K562 (cell line): ENCODE measurements around the gene TECPR1. TPM values are rescaled to one million over a fixed set of nuclear protein-coding genes. Genes with fewer than 3 reads are reported as not detected.

Experiments used
- ATAC-seq: fragments of 200-7000 bp; cut with Tn5 transposase; 3 replicates; pipeline ENCODE4 v1.9.1; 2020; ENCODE audit warnings: moderate library complexity
- BruUV-seq: library from RNA; stranded (reverse); fragments of 400-500 nt; replicated peaks from 2 replicates; lab custom pipeline; 2021; lab: Mats Ljungman, UMichigan
- CTCF ChIA-PET: fragments of 300-600 bp; formaldehyde crosslinking; extraction: SDS; loops from one replicate; lab custom pipeline; 2021; ENCODE audit warnings: low intra/inter-chr PET ratio; lab: Yijun Ruan, JAX
- POLR2A ChIA-PET: fragments of 300-600, 350-650 bp; sonication (Branson Sonifier 250); formaldehyde crosslinking; extraction: SDS; loops from one replicate; lab custom pipeline; 2021; ENCODE audit warnings: antibody characterized with exemption, inconsistent platforms; lab: Yijun Ruan, JAX
- DNase-seq, 4 experiments: peaks; one replicate each; pipeline versions ENCODE4 v3.0.0 to v3.0.0-alpha.2; 2011 to 2018; ENCODE audit warnings: low spot score in 3 of 4, mixed read lengths in 3 of 4; ENCODE audit errors: extremely low read depth in 1 of 4
- FAIRE-seq: peaks from 2 replicates; lab custom pipeline; 2011; peaks lifted over from hg19 to GRCh38; lab: Jason Lieb, UNC
- H2AFZ ChIP-seq: 2 replicates; pipeline ENCODE4 v1.6.0; 2011; ENCODE audit warnings: low read depth, low read length, control low read depth, inconsistent platforms
- H3K27ac ChIP-seq: fragments of 200-600 bp; 3 replicates; pipeline ENCODE4 v1.8.0; 2011; ENCODE audit warnings: low read depth, mild to moderate bottlenecking, control low read depth, inconsistent platforms, low read length, moderate library complexity, mixed read lengths; ENCODE audit errors: extremely low read depth
- H3K27me3 ChIP-seq, 2 experiments: fragments of 300-600 bp in 1 of 2; 2 replicates in 1 of 2; 3 replicates in 1 of 2; pipeline versions ENCODE4 v1.6.0 to v1.8.0; 2011; ENCODE audit warnings: inconsistent platforms in 2 of 2, low read length in 2 of 2, mild to moderate bottlenecking in 1 of 2, mixed read lengths in 1 of 2, moderate library complexity in 1 of 2; ENCODE audit not compliant: control insufficient read depth in 2 of 2, insufficient read depth in 2 of 2
- H3K36me3 ChIP-seq: fragments of 300-600 bp; 3 replicates; pipeline ENCODE4 v1.8.0; 2011; ENCODE audit warnings: mild to moderate bottlenecking, low read length, inconsistent platforms; ENCODE audit not compliant: control insufficient read depth, insufficient read depth
- H3K4me1 ChIP-seq, 2 experiments: fragments of 200-600 bp in 1 of 2; replicated peaks in 1 of 2; 2 replicates in 1 of 2; 3 replicates in 1 of 2; pipeline versions ENCODE4 v1.5.1 to v1.8.0; 2011; ENCODE audit warnings: inconsistent platforms in 2 of 2, low read length in 2 of 2, mild to moderate bottlenecking in 1 of 2, mixed read lengths in 1 of 2, moderate library complexity in 1 of 2; ENCODE audit not compliant: control insufficient read depth in 2 of 2, insufficient read depth in 2 of 2
- H3K4me2 ChIP-seq: 2 replicates; pipeline ENCODE4 v1.6.1; 2011; ENCODE audit warnings: low read length, control low read depth, inconsistent platforms, mixed read lengths; ENCODE audit not compliant: insufficient read depth
- H3K4me3 ChIP-seq: fragments of 200-600 bp; sonication (generic), shearing (Covaris generic); 2 replicates; pipeline ENCODE4 v1.5.1; 2016; ENCODE audit warnings: control low read depth, inconsistent platforms
- H3K79me2 ChIP-seq: fragments of 200-600 bp; 3 replicates; pipeline ENCODE4 v1.8.0; 2011; ENCODE audit warnings: low read length, inconsistent platforms; ENCODE audit not compliant: control insufficient read depth, insufficient read depth
- H3K9ac ChIP-seq, 2 experiments: 2 replicates each; pipeline versions ENCODE4 v1.6.0 to v1.6.1; 2011; ENCODE audit warnings: low read depth in 2 of 2, low read length in 2 of 2, control low read depth in 1 of 2, inconsistent platforms in 1 of 2, mild to moderate bottlenecking in 1 of 2, mixed read lengths in 1 of 2; ENCODE audit not compliant: insufficient read depth in 1 of 2
- H3K9me1 ChIP-seq: one replicate; pipeline ENCODE4 v1.6.0; 2011; ENCODE audit warnings: inconsistent platforms, mild to moderate bottlenecking, low read length, moderate library complexity; ENCODE audit not compliant: control insufficient read depth, insufficient read depth
- H3K9me3 ChIP-seq: replicated peaks from 2 replicates; pipeline ENCODE4 v1.5.1; 2011; ENCODE audit warnings: low read depth, low read length, inconsistent platforms; ENCODE audit not compliant: control insufficient read depth, insufficient read depth
- H4K20me1 ChIP-seq: replicated peaks from 2 replicates; pipeline ENCODE4 v1.6.1; 2011; ENCODE audit warnings: low read length, inconsistent platforms, mixed read lengths; ENCODE audit not compliant: control insufficient read depth, insufficient read depth
- CHD2 ChIP-seq: IDR thresholded peaks from 2 replicates; pipeline ENCODE4 v1.6.1; 2011; ENCODE audit warnings: low read depth, low read length
- DDX20 ChIP-seq: fragments of 450-650 bp; IDR thresholded peaks from 2 replicates; pipeline ENCODE4 v1.6.1; 2016; ENCODE audit warnings: missing genetic modification characterization, low read depth, mild to moderate bottlenecking, missing compliant biosample characterization, moderate library complexity
- GABPB2 ChIP-seq: fragments of 250-450 bp; sonication (Bioruptor Pico); conservative IDR thresholded peaks from 2 replicates; pipeline ENCODE4 v1.5.1; 2021; ENCODE audit warnings: mild to moderate bottlenecking
- L3MBTL2 ChIP-seq: fragments of 450-650 bp; IDR thresholded peaks from 2 replicates; pipeline ENCODE4 v1.6.1; 2016; ENCODE audit warnings: mild to moderate bottlenecking, moderate library complexity
- MYBL2 ChIP-seq, 2 experiments: fragments of 450-650 bp in 1 of 2; sonication (generic) in 1 of 2; formaldehyde crosslinking in 1 of 2; IDR thresholded peaks; 2 replicates each; pipeline versions ENCODE4 v1.6.1 to v1.8.1; 2017 to 2022; ENCODE audit warnings: borderline replicate concordance in 1 of 2, inconsistent platforms in 1 of 2, low read depth in 1 of 2, mild to moderate bottlenecking in 1 of 2, missing genetic modification reagents in 1 of 2, moderate library complexity in 1 of 2
- MYNN ChIP-seq, 2 experiments: sonication (generic); formaldehyde crosslinking in 1 of 2; IDR thresholded peaks; 2 replicates each; pipeline versions ENCODE4 v1.5.0 to v1.6.1; 2016 to 2020; ENCODE audit warnings: antibody characterized with exemption in 1 of 2, missing genetic modification reagents in 1 of 2
- NBN ChIP-seq: fragments of 450-650 bp; IDR thresholded peaks from 2 replicates; pipeline ENCODE4 v1.6.1; 2016; ENCODE audit warnings: low read depth, mild to moderate bottlenecking
- NCOA6 ChIP-seq: fragments of 450-650 bp; IDR thresholded peaks from 2 replicates; pipeline ENCODE4 v1.6.1; 2017; ENCODE audit warnings: mild to moderate bottlenecking
- PRPF4 ChIP-seq: fragments of 200-400 bp; formaldehyde crosslinking; IDR thresholded peaks from one replicate; pipeline ENCODE4 v1.6.1; 2017; ENCODE audit warnings: low read length, low read depth, mild to moderate bottlenecking; ENCODE audit not compliant: insufficient read depth, poor library complexity, severe bottlenecking
- SMC3 ChIP-seq: conservative IDR thresholded peaks from 2 replicates; pipeline ENCODE4 v1.6.1; 2011; ENCODE audit warnings: low read depth, low read length, improper control_type of control experiment; ENCODE audit not compliant: insufficient read depth
- TCF7 ChIP-seq: sonication (generic); IDR thresholded peaks from 2 replicates; pipeline ENCODE4 v1.6.1; 2016; ENCODE audit warnings: antibody characterized with exemption, borderline replicate concordance
- TCF7L2 ChIP-seq: fragments of 150-350 bp; IDR thresholded peaks from 2 replicates; pipeline ENCODE4 v1.6.1; 2016; ENCODE audit warnings: low read depth, mild to moderate bottlenecking, low read length, moderate library complexity
- ZBTB43 ChIP-seq: sonication (generic); formaldehyde crosslinking; IDR thresholded peaks from 2 replicates; pipeline ENCODE4 v1.8.0; 2023; ENCODE audit warnings: mild to moderate bottlenecking, missing genetic modification reagents
- ZNF354B ChIP-seq: fragments of 250-450 bp; sonication (Bioruptor Pico); IDR thresholded peaks from 2 replicates; pipeline ENCODE4 v1.4.0; 2020
- WGBS: fragments of 100-300 bp; shearing (Covaris generic); methylation state at CpG from one replicate; pipeline ENCODE4 v1.1.6; 2016; ENCODE audit warnings: low coverage, mixed read lengths; ENCODE audit not compliant: insufficient coverage; ENCODE audit errors: missing lambda C conversion rate; 5-methylcytosine and 5-hydroxymethylcytosine counted together
- in situ Hi-C: fragments of 300-500 bp; cut with MboI; formaldehyde crosslinking; loops from 4 replicates; pipeline ENCODE4 v1.15.0; 2018; ENCODE audit warnings: inconsistent platforms, mixed read lengths
- intact Hi-C: fragments of 100-400 bp; cut with micrococcal nuclease; formaldehyde crosslinking; loops from 2 replicates; pipeline ENCODE4 v1.14.2; 2022
- polyA plus RNA-seq, 8 experiments: library from polyadenylated mRNA; depleted of rRNA in 4 of 8; stranded (reverse) in 5 of 8; unstranded in 3 of 8; fragments of >200 nt; fragmentation: Nextera tagmentation in 2 of 8; fragmentation: Illumina TruSeq in 1 of 8; extraction: Ambion mirVana in 2 of 8; extraction: Trizol in 1 of 8; gene quantifications; 2 replicates each; pipeline versions ENCODE4 v1.2.1 to v1.2.3, GENCODE V29; 2011 to 2014; ENCODE audit warnings: inconsistent platforms in 1 of 8, missing spikeins in 1 of 8
- total RNA-seq, 7 experiments: library from RNA; depleted of rRNA in 6 of 7; stranded (reverse); fragments of >200 nt in 6 of 7; fragmentation: Illumina TruSeq in 2 of 7; extraction: Trizol in 2 of 7; gene quantifications; 2 replicates each; pipeline versions ENCODE4 v1.2.1 to v1.2.3, GENCODE V29; 2011 to 2021; ENCODE audit warnings: low replicate concordance in 1 of 7
- TF ChIP-seq, protein P1 (sequence below): fragments of 200-800 bp; sonication (Bioruptor generic); IDR thresholded peaks from 2 replicates; pipeline ENCODE4 v1.6.1; 2017; ENCODE audit warnings: missing genetic modification characterization, missing compliant biosample characterization

The TECPR1 gene
- total and polyA plus RNA-seq, 9 of the 15 experiments (the other 6 are each of a cell fraction or from before 2014, with no cell fraction given): 0.17 to 15.0 (median 2.2) TPM

DNA sequence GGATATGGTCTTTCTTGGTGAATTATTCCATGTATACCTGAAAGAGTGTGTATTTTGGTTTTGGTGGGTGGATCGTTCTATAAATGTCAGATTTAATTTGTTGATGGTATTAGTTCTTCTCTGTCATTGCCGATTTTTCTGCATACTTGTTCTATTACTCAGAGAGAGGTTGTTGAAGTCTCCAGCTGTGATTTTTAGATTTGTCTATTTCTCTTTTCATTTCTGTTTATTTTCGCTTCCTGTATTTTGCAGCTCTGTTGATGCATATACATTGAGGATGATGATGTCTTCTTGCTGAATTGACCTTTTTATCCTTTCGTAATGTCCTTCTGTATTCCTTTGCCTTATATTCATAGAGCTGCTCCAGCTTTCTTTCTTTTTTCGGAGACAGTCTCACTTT is 52.9 kb downstream of the TECPR1 start:
- Histone ChIP-seq H3K27me3 (no peaks in the 10 kb centered on the region), H2AFZ (no peak overlapping the region), H3K4me2 (no peak overlapping the region), H3K9me3 (no peaks in the 10 kb centered on the region), H3K9ac (no peak overlapping the region), H3K9me1 (no peaks in the 10 kb centered on the region), H3K36me3 (peaks cover 27% of the 10 kb centered on the region; the same call in 2 of the 3 replicates), H3K4me3 (no peak overlapping the region), H3K79me2 (no peaks in the 10 kb centered on the region), H3K27ac (no peak overlapping the region), H3K4me1 (peaks cover 0 to 15% of the 10 kb centered on the region in 2 experiments; a peak in 2 of 5 replicates), H4K20me1 (no peaks in the 10 kb centered on the region; the same call in 1 of the 2 replicates)
- BruUV-seq: no TSS peak
- in situ Hi-C loops: no loop called here
- TF ChIP-seq NCOA6: no peak
- no peak for TF ChIP-seq TCF7L2
- TF ChIP-seq DDX20 (tag): no peak
- no peak for TF ChIP-seq L3MBTL2
- no peak for TF ChIP-seq MYNN (IDR thresholded peaks at IDR 0.05)
- TF ChIP-seq MYNN (CRISPR knock-in tag; IDR thresholded peaks at IDR 0.05): no peak
- TF ChIP-seq ZBTB43 (CRISPR knock-in tag): no peak
- TF ChIP-seq SMC3: no peak
- no peak for TF ChIP-seq PRPF4
- no peak for TF ChIP-seq NBN
- no peak for TF ChIP-seq ZNF354B (CRISPR knock-in tag)
- TF ChIP-seq, protein P1, sequence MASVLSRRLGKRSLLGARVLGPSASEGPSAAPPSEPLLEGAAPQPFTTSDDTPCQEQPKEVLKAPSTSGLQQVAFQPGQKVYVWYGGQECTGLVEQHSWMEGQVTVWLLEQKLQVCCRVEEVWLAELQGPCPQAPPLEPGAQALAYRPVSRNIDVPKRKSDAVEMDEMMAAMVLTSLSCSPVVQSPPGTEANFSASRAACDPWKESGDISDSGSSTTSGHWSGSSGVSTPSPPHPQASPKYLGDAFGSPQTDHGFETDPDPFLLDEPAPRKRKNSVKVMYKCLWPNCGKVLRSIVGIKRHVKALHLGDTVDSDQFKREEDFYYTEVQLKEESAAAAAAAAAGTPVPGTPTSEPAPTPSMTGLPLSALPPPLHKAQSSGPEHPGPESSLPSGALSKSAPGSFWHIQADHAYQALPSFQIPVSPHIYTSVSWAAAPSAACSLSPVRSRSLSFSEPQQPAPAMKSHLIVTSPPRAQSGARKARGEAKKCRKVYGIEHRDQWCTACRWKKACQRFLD (CRISPR knock-in tag): no peak
- no peak for TF ChIP-seq CHD2
- no peak for TF ChIP-seq TCF7
- no peak for TF ChIP-seq GABPB2
- no peak for TF ChIP-seq MYBL2 (IDR thresholded peaks at IDR 0.05; ENCODE audit: low read depth)
- no peak for TF ChIP-seq MYBL2 (CRISPR knock-in tag; IDR thresholded peaks at IDR 0.05; ENCODE audit: borderline replicate concordance)
- DNase-seq (no peak), FAIRE-seq (no peak), ATAC-seq (no peak)
- POLR2A ChIA-PET: interaction anchor here (0.6 kb wide), 1 partner anchor 121 kb away, joined by 3 read pairs; no protein-coding TSS in a partner anchor
- intact Hi-C loops: no loop called here
- CTCF ChIA-PET: no interaction called here
- 77% methylated on average over 5 of the region's 5 CpGs for WGBS
